Measurements from ENCODE around the gene CLCNKA. TPM values are rescaled to one million over a fixed set of nuclear protein-coding genes. Genes with fewer than 3 reads are reported as not detected.

CLCNKA gene
- total and polyA plus RNA-seq, 5 donors from 2014 or later: not detected

DNA sequence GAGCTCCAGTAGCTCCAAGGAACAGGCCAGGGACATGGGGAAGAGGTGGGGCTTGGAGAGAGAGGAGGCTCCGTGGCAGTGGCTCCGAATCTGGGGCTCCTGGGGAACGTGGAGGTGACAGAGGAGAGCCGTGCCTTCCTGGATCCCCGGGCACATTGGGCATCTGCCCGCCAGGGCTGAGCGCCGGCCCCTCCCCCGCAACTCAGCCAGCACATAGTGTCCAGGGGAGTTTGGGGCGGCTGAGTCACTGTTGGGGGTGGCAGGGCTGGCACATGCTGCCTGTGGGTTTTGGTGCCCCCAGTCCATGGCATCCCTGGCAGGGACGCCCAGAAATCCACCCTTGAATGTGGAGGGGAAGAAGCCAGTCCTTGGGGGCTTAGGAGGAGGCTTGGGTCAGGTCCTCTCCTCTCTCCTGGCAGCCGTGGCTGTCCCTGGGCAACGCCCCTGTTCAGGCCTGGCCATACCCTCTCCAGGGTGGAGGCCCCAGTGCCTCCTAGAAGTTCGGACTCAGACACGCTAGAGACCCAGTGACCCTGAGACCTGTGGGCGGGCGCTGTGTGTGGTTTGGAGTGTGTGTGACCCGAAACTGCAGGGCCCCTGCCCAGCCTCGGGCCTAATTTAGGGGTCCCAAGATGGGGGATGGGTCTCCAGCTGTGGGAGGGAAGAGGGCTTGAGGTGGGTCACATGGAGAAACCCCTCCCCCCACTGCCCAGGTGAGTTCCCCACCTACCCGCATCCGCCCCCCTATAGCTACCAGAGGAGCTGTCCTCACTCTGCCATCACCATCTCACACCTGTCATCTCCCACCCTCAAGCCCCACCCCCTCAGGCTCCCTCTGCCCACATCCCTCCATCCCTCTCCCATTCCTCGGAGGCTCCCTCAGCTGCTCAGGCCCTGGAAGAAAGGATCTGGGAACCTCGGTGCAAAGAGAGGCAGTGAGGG, 5.6 kb upstream of the CLCNKA start:
- Mint-ChIP-seq H3K27me3 (peaks cover 21% of the 10 kb centered on the region), H3K9me3 (no peaks in the 10 kb centered on the region), H3K36me3 (no peaks in the 10 kb centered on the region), H3K4me3 (no peak overlapping the region), H3K4me1 (peaks cover 0 to 7% (median 0%) of the 10 kb centered on the region in 4 donors), H3K27ac (no peak overlapping the region)
- Histone ChIP-seq H3K27me3 (ENCODE audit: control insufficient read depth, insufficient read depth, low read length) (no peaks in the 10 kb centered on the region), H3K9me3 (ENCODE audit: control insufficient read depth in 2 of 2, low read length in 2 of 2) (no peaks in the 10 kb centered on the region), H3K4me1 (ENCODE audit: control insufficient read depth, insufficient read depth, low read length, poor library complexity, severe bottlenecking) (peaks cover 13% of the 10 kb centered on the region), H3K4me3 (ENCODE audit: low read depth, low read length) (no peak overlapping the region), H3K36me3 (ENCODE audit: control insufficient read depth, insufficient read depth, low read length) (no peaks in the 10 kb centered on the region), H3K27ac (ENCODE audit: insufficient read depth, low read length, poor library complexity, severe bottlenecking) (no peak overlapping the region)
- no peak for DNase-seq
- ATAC-seq (ENCODE audit: low read depth in 2 of 2): no peak

DNA sequence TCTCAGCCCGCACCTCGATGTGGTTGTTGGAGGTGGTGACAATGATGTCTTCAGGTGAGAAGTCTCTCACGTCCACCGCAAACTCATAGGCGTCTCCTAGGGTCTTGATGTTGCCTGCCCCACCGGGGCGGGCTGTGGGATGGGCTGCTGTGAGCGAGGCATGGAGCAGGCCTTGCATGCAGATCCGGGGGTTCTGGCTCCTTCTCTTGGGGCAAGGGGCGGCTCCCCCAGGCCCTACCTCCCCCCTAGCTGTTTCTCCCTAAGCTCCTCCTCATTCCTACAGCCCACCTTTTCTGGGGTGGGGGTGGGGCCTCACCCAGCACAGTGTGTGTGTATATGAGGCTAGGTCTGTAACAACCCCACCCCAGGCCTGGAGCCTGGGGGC, 4.8 kb upstream of the CLCNKA start:
- ATAC-seq (ENCODE audit: low read depth in 2 of 2) (no peak), DNase-seq (no peak)
- no peak overlapping the region for H3K4me3 Mint-ChIP-seq
- H3K4me1 Mint-ChIP-seq: peaks cover 0 to 6% (median 0%) of the 10 kb centered on the region in 4 donors
- no peaks in the 10 kb centered on the region for H3K36me3 ChIP-seq (ENCODE audit: control insufficient read depth, insufficient read depth, low read length)
- H3K9me3 Mint-ChIP-seq: no peaks in the 10 kb centered on the region
- H3K27me3 Mint-ChIP-seq: peaks cover 20% of the 10 kb centered on the region
- H3K27ac Mint-ChIP-seq: no peak overlapping the region
- H3K4me3 ChIP-seq (ENCODE audit: low read depth, low read length): no peak overlapping the region
- no peaks in the 10 kb centered on the region for H3K27me3 ChIP-seq (ENCODE audit: control insufficient read depth, insufficient read depth, low read length)
- H3K27ac ChIP-seq (ENCODE audit: insufficient read depth, low read length, poor library complexity, severe bottlenecking): no peak overlapping the region
- no peaks in the 10 kb centered on the region for H3K9me3 ChIP-seq (ENCODE audit: control insufficient read depth in 2 of 2, low read length in 2 of 2)
- H3K36me3 Mint-ChIP-seq: no peaks in the 10 kb centered on the region
- H3K4me1 ChIP-seq (ENCODE audit: control insufficient read depth, insufficient read depth, low read length, poor library complexity, severe bottlenecking): peaks cover 13% of the 10 kb centered on the region

DNA sequence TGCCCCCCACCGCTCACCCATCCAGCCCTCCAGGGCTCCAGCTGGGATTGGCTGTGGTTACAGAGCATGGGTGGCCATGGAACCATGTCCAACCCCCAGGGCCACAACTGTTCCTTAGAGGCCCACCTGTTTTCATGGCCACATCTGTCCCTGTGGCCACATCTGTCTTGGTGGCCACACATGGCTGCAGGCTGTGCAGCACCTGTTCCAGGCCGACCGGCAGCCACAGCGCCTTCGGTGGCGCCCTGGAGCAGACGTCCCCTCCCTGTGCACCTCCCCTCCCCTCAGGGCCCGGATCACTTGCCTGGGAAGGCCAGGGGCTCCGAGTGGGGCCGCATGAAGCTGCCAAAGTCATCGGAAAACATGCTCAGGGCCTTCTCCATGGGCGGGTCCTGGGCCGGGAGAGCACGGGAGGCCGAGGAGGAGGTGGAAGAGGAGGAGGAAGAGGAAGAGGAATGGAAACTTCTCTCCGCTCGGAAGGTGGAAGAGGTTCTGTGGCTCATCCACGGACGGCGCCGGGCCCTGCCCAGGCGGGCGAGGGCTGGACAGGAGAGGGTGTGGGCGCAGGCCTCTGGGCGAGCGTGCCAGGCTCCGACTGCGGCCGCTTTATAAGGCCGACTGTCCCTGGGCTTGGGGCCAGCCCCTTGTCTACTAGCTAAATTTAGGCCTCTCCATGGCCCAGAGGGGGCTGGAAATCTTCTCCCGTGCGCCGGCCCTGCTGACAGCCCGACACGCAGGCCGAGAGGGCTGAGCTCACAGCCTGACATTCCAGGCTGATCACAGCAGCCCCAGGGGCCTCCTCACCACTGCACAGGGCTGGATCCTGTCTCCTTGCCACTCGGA, 4.2 kb upstream of the CLCNKA start, which contains the start of gene HSPB7:
TSS of gene HSPB7 (minus strand) at position 583 of the 843 bp plus-strand sequence. CDS start at position 503, 80 bp downstream.
- no peak within 1 kb of the TSS for H3K27ac ChIP-seq (ENCODE audit: insufficient read depth, low read length, poor library complexity, severe bottlenecking)
- H3K9me3 ChIP-seq (ENCODE audit: control insufficient read depth in 2 of 2, low read length in 2 of 2): no peaks in the 10 kb centered on the region
- Mint-ChIP-seq H3K4me1 (no peaks in the 10 kb centered on the region), H3K4me3 (no peak within 1 kb of the TSS), H3K36me3 (no peaks in the 10 kb centered on the region), H3K27ac (no peak within 1 kb of the TSS), H3K27me3 (peaks cover 17% of the 10 kb centered on the region), H3K9me3 (no peaks in the 10 kb centered on the region)
- peaks cover 7% of the 10 kb centered on the region for H3K4me1 ChIP-seq (ENCODE audit: control insufficient read depth, insufficient read depth, low read length, poor library complexity, severe bottlenecking)
- H3K36me3 ChIP-seq (ENCODE audit: control insufficient read depth, insufficient read depth, low read length): no peaks in the 10 kb centered on the region
- H3K4me3 ChIP-seq (ENCODE audit: low read depth, low read length): no peak within 1 kb of the TSS
- H3K27me3 ChIP-seq (ENCODE audit: control insufficient read depth, insufficient read depth, low read length): no peaks in the 10 kb centered on the region
- DNase-seq (no peak), ATAC-seq (ENCODE audit: low read depth in 2 of 2) (no peak)

DNA sequence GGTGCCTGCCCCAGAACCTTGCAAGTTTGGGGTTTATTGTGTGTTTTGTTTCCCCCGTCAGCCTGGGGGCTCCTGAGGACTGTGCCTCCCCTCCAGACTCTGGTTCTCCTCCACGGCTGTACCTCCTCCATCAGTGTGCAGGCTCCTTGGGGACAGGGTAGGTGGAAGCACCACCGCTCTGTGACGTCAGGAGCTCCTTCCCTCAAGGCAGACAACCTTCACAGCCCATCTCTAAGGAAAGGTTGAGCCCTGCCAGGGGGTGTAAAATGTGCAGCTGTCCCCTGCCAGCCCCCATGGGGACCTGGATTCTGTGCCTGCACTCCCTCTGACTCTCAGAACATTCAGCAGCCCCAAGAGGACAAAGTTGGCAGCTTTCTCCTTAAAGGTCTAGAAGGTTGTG, 3.5 kb upstream of the CLCNKA start:
- no peaks in the 10 kb centered on the region for H3K27me3 ChIP-seq (ENCODE audit: control insufficient read depth, insufficient read depth, low read length)
- no peak overlapping the region for H3K4me3 ChIP-seq (ENCODE audit: low read depth, low read length)
- Mint-ChIP-seq H3K36me3 (no peaks in the 10 kb centered on the region), H3K27ac (no peak overlapping the region), H3K4me3 (no peak overlapping the region), H3K9me3 (no peaks in the 10 kb centered on the region), H3K4me1 (no peaks in the 10 kb centered on the region), H3K27me3 (peaks cover 16% of the 10 kb centered on the region)
- H3K27ac ChIP-seq (ENCODE audit: insufficient read depth, low read length, poor library complexity, severe bottlenecking): no peak overlapping the region
- H3K36me3 ChIP-seq (ENCODE audit: control insufficient read depth, insufficient read depth, low read length): no peaks in the 10 kb centered on the region
- ATAC-seq (ENCODE audit: low read depth in 2 of 2) (no peak), DNase-seq (no peak)
- H3K4me1 ChIP-seq (ENCODE audit: control insufficient read depth, insufficient read depth, low read length, poor library complexity, severe bottlenecking): peaks cover 1% of the 10 kb centered on the region
- H3K9me3 ChIP-seq (ENCODE audit: control insufficient read depth in 2 of 2, low read length in 2 of 2): no peaks in the 10 kb centered on the region

DNA sequence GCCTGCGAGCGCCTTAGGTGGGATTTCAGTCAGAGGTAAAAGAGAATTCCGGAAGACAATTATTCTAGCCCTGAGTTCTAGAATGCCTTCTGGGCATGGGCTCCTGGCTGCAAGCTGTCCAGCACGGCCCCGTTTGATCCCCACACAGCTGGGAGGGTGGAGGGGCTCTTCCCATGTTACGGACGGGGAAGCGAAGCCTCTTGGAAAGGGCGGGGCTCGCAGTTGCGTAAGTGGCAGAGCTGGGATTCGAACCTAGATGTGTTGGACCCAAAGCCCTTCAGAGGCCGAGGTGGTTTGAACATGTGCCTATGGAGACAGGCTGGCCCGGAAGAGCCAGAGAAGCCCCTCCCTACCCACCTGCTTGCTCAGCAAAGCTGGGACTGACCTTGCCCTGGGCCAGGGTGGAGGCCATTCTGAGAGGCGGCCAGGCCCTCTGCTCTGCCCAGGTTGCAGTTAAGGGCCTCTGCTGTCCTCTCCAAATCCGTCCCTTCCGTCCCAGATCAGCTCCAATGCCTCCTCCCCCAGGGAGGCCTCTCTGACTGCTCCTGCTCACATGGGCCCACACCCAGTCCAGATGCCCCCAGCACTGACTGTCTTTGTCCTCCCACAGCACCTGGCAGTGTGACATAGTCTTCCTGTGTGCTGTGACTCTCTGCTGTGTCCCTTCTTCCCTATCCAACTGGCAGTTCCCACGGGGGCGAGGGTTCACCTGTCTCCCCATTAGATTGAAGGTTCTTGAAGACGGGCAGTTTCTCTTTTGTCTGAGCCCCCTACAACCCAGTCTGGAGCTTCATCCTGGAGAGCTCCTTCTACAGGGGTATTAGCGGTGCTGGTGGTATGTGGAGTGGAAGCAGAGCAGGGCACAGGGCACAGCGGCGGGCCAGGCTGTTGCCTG, 2.8 kb upstream of the CLCNKA start:
- Histone ChIP-seq H3K27me3 (ENCODE audit: control insufficient read depth, insufficient read depth, low read length) (no peaks in the 10 kb centered on the region), H3K4me1 (ENCODE audit: control insufficient read depth, insufficient read depth, low read length, poor library complexity, severe bottlenecking) (no peaks in the 10 kb centered on the region), H3K4me3 (ENCODE audit: low read depth, low read length) (no peak overlapping the region), H3K9me3 (ENCODE audit: control insufficient read depth in 2 of 2, low read length in 2 of 2) (no peaks in the 10 kb centered on the region), H3K27ac (ENCODE audit: insufficient read depth, low read length, poor library complexity, severe bottlenecking) (no peak overlapping the region), H3K36me3 (ENCODE audit: control insufficient read depth, insufficient read depth, low read length) (no peaks in the 10 kb centered on the region)
- H3K4me1 Mint-ChIP-seq: no peaks in the 10 kb centered on the region
- no peak for ATAC-seq (ENCODE audit: low read depth in 2 of 2)
- H3K27me3 Mint-ChIP-seq: peaks cover 9% of the 10 kb centered on the region
- H3K9me3 Mint-ChIP-seq: no peaks in the 10 kb centered on the region
- H3K4me3 Mint-ChIP-seq: no peak overlapping the region
- DNase-seq: no peak
- H3K36me3 Mint-ChIP-seq: no peaks in the 10 kb centered on the region
- H3K27ac Mint-ChIP-seq: peak overlapping the region in 1 of 3 donors; percentile 38

DNA sequence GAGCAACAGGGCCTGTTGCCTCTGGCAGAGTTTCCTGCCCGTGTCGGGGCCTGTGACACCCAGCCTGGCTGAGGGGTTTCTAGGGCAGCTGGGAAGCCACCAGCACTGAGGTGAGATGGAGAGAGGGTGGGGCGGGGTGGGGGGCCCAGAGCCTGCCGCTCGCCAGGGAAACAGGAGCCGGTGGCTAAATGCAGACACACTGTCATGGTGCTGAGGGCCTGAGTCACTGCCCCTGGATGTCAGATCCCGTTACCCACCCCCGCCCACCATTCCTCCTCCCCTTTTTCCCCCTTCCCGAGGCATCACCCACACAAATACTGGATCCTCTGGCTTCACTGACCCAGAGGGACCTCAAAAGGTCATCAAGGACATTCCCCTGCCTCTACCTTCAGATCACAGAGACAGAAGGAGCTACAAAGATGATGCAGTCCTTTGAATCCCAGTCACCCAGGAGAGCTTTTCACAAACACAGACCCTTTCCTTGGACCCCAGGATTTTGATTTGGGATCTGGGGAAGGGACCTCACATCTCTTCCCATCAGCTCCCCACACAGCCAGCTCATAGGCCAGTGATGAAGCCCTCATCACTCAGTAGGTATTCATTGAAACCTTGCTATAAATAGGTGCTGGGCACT, 2.1 kb upstream of the CLCNKA start:
- H3K36me3 Mint-ChIP-seq: no peaks in the 10 kb centered on the region

DNA sequence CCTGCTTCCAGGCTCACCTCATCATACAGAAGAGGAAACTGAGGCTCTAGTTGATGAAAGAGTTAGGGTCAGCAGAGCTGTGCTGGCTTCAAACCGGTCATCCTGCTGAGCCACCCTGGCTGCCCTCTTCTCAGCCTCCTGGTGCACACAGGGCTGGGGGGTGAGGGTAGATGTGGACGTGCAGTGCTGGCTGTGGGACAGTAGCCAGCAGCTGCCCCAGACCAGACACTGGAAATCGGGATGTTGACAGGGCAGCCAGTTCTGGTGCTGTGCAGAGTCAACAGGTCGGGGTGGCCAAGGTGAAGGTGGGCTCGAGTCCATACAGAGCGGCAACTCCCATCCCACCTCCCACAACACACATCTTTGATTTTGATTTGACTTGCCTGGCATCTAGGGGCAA, 1.5 kb upstream of the CLCNKA start:
- Histone ChIP-seq H3K36me3 (ENCODE audit: control insufficient read depth, insufficient read depth, low read length) (no peaks in the 10 kb centered on the region), H3K9me3 (ENCODE audit: control insufficient read depth in 2 of 2, low read length in 2 of 2) (no peaks in the 10 kb centered on the region), H3K27ac (ENCODE audit: insufficient read depth, low read length, poor library complexity, severe bottlenecking) (no peak overlapping the region), H3K4me3 (ENCODE audit: low read depth, low read length) (no peak overlapping the region), H3K27me3 (ENCODE audit: control insufficient read depth, insufficient read depth, low read length) (no peaks in the 10 kb centered on the region), H3K4me1 (ENCODE audit: control insufficient read depth, insufficient read depth, low read length, poor library complexity, severe bottlenecking) (no peaks in the 10 kb centered on the region)
- DNase-seq (no peak), ATAC-seq (ENCODE audit: low read depth in 2 of 2) (no peak)
- H3K27ac Mint-ChIP-seq: no peak overlapping the region
- no peak overlapping the region for H3K4me3 Mint-ChIP-seq
- no peaks in the 10 kb centered on the region for H3K9me3 Mint-ChIP-seq
- no peaks in the 10 kb centered on the region for H3K36me3 Mint-ChIP-seq
- H3K4me1 Mint-ChIP-seq: no peaks in the 10 kb centered on the region
- H3K27me3 Mint-ChIP-seq: no peaks in the 10 kb centered on the region

More for the DNA sequence above, 2.1 kb upstream of the CLCNKA start:
- Histone ChIP-seq H3K27ac (ENCODE audit: insufficient read depth, low read length, poor library complexity, severe bottlenecking) (no peak overlapping the region), H3K4me3 (ENCODE audit: low read depth, low read length) (no peak overlapping the region), H3K27me3 (ENCODE audit: control insufficient read depth, insufficient read depth, low read length) (no peaks in the 10 kb centered on the region), H3K36me3 (ENCODE audit: control insufficient read depth, insufficient read depth, low read length) (no peaks in the 10 kb centered on the region), H3K4me1 (ENCODE audit: control insufficient read depth, insufficient read depth, low read length, poor library complexity, severe bottlenecking) (no peaks in the 10 kb centered on the region), H3K9me3 (ENCODE audit: control insufficient read depth in 2 of 2, low read length in 2 of 2) (no peaks in the 10 kb centered on the region)
- ATAC-seq (ENCODE audit: low read depth in 2 of 2): no peak
- peaks cover 2% of the 10 kb centered on the region for H3K27me3 Mint-ChIP-seq
- H3K4me3 Mint-ChIP-seq: no peak overlapping the region
- H3K27ac Mint-ChIP-seq: peak overlapping the region in 1 of 3 donors; percentile 38
- H3K4me1 Mint-ChIP-seq: no peaks in the 10 kb centered on the region
- no peaks in the 10 kb centered on the region for H3K9me3 Mint-ChIP-seq
- no peak for DNase-seq
